Neuron (in vitro differentiated cells): Measurements from ENCODE around the gene SYNJ2.

ENCODE experiments used
- H2AFZ ChIP-seq: one replicate; pipeline ENCODE4 v1.6.1; 2013; ENCODE audit warnings: low read depth, mild to moderate bottlenecking, inconsistent platforms, low read length, moderate library complexity
- H3K27me3 ChIP-seq: one replicate; pipeline ENCODE4 v1.6.1; 2013; ENCODE audit warnings: low read length; ENCODE audit not compliant: insufficient read depth
- H3K36me3 ChIP-seq: one replicate; pipeline ENCODE4 v1.6.1; 2013; ENCODE audit warnings: low read length; ENCODE audit not compliant: insufficient read depth
- H3K4me1 ChIP-seq: one replicate; pipeline ENCODE4 v1.6.1; 2013; ENCODE audit warnings: low read length; ENCODE audit not compliant: insufficient read depth
- H3K4me3 ChIP-seq: 2 replicates; pipeline ENCODE4 v1.5.1; 2013; ENCODE audit warnings: mild to moderate bottlenecking, low read length, moderate library complexity
- H3K9me3 ChIP-seq: one replicate; pipeline ENCODE4 v1.6.1; 2013; ENCODE audit warnings: low read length

The SYNJ2 gene

GRCh38 chr6:158068893-158069799 lies 87.5 kb downstream of the SYNJ2 start:
- H2AFZ ChIP-seq: no peak overlapping the region
- H3K4me3 ChIP-seq: no peak overlapping the region
- H3K9me3 ChIP-seq: no peaks in the 10 kb centered on the region
- H3K4me1 ChIP-seq: peaks cover 3% of the 10 kb centered on the region
- no peaks in the 10 kb centered on the region for H3K27me3 ChIP-seq
- peaks cover 5% of the 10 kb centered on the region for H3K36me3 ChIP-seq

- Histone ChIP-seq H2AFZ (no peak overlapping the region), H3K27me3 (no peaks in the 10 kb centered on the region), H3K4me1 (peaks cover 3% of the 10 kb centered on the region), H3K4me3 (no peak overlapping the region), H3K9me3 (no peaks in the 10 kb centered on the region), H3K36me3 (peaks cover 5% of the 10 kb centered on the region)
Measured at GRCh38 chr6:158069800-158070195, 88.1 kb downstream of the SYNJ2 start.

GRCh38 chr6:158070513-158070912 lies 88.8 kb downstream of the SYNJ2 start:
- H3K9me3 ChIP-seq: no peaks in the 10 kb centered on the region
- no peak overlapping the region for H3K4me3 ChIP-seq
- no peaks in the 10 kb centered on the region for H3K27me3 ChIP-seq
- peaks cover 3% of the 10 kb centered on the region for H3K4me1 ChIP-seq
- H2AFZ ChIP-seq: no peak overlapping the region
- H3K36me3 ChIP-seq: no peaks in the 10 kb centered on the region

GRCh38 chr6:158071121-158072082 lies 89.7 kb downstream of the SYNJ2 start:
- Histone ChIP-seq H2AFZ (no peak overlapping the region), H3K36me3 (no peaks in the 10 kb centered on the region), H3K27me3 (no peaks in the 10 kb centered on the region), H3K9me3 (no peaks in the 10 kb centered on the region), H3K4me1 (peaks cover 3% of the 10 kb centered on the region), H3K4me3 (no peak overlapping the region)

GRCh38 chr6:158072083-158072721 lies 90.5 kb downstream of the SYNJ2 start:
- H3K4me1 ChIP-seq: peaks cover 3% of the 10 kb centered on the region

GRCh38 chr6:158073776-158074175 lies 92.1 kb downstream of the SYNJ2 start:
- no peak overlapping the region for H3K4me3 ChIP-seq
- H3K27me3 ChIP-seq: no peaks in the 10 kb centered on the region
- H2AFZ ChIP-seq: no peak overlapping the region
- no peaks in the 10 kb centered on the region for H3K36me3 ChIP-seq
- no peaks in the 10 kb centered on the region for H3K9me3 ChIP-seq
- no peaks in the 10 kb centered on the region for H3K4me1 ChIP-seq

More at GRCh38 chr6:158072083-158072721, 90.5 kb downstream of the SYNJ2 start:
- Histone ChIP-seq H2AFZ (no peak overlapping the region), H3K27me3 (no peaks in the 10 kb centered on the region), H3K4me3 (no peak overlapping the region), H3K36me3 (no peaks in the 10 kb centered on the region), H3K9me3 (no peaks in the 10 kb centered on the region)

GRCh38 chr6:158076548-158076947 lies 94.9 kb downstream of the SYNJ2 start:
- Histone ChIP-seq H3K9me3 (no peaks in the 10 kb centered on the region), H3K4me3 (no peak overlapping the region), H3K4me1 (no peaks in the 10 kb centered on the region), H3K36me3 (no peaks in the 10 kb centered on the region), H3K27me3 (no peaks in the 10 kb centered on the region), H2AFZ (no peak overlapping the region)

GRCh38 chr6:158077676-158078075 lies 96.0 kb downstream of the SYNJ2 start:
- no peak overlapping the region for H2AFZ ChIP-seq
- H3K4me3 ChIP-seq: no peak overlapping the region
- H3K9me3 ChIP-seq: no peaks in the 10 kb centered on the region
- no peaks in the 10 kb centered on the region for H3K27me3 ChIP-seq
- H3K4me1 ChIP-seq: no peaks in the 10 kb centered on the region
- H3K36me3 ChIP-seq: no peaks in the 10 kb centered on the region

GRCh38 chr6:158078320-158078719 lies 96.7 kb downstream of the SYNJ2 start:
- no peaks in the 10 kb centered on the region for H3K27me3 ChIP-seq

GRCh38 chr6:158080849-158081656 lies 99.4 kb downstream of the SYNJ2 start:
- Histone ChIP-seq H3K36me3 (no peaks in the 10 kb centered on the region), H3K9me3 (no peaks in the 10 kb centered on the region), H3K4me3 (no peak overlapping the region), H2AFZ (no peak overlapping the region), H3K4me1 (no peaks in the 10 kb centered on the region), H3K27me3 (no peaks in the 10 kb centered on the region)

More at GRCh38 chr6:158078320-158078719, 96.7 kb downstream of the SYNJ2 start:
- Histone ChIP-seq H3K4me3 (no peak overlapping the region), H2AFZ (no peak overlapping the region), H3K9me3 (no peaks in the 10 kb centered on the region), H3K4me1 (no peaks in the 10 kb centered on the region), H3K36me3 (no peaks in the 10 kb centered on the region)

GRCh38 chr6:158081657-158081935 lies 99.9 kb downstream of the SYNJ2 start:
- H3K27me3 ChIP-seq: no peaks in the 10 kb centered on the region
- H2AFZ ChIP-seq: no peak overlapping the region
- H3K4me1 ChIP-seq: no peaks in the 10 kb centered on the region
- no peaks in the 10 kb centered on the region for H3K9me3 ChIP-seq
- H3K4me3 ChIP-seq: no peak overlapping the region
- H3K36me3 ChIP-seq: no peaks in the 10 kb centered on the region
